CD4-positive, alpha-beta T cell (primary cell): ENCODE results near the gene MMP19. TPM values are rescaled to one million over a fixed set of nuclear protein-coding genes. Genes with fewer than 3 reads are reported as not detected.
"Not testable (repeated sequence)": the region's sequence is repeated elsewhere in the genome, so short reads cannot be mapped to it uniquely, and the experiment has no call there.

ENCODE experiments used
- ATAC-seq: fragments of 200-7000 bp; cut with Tn5 transposase; one replicate; pipeline ENCODE4 v1.10.0; 2022; ENCODE audit warnings: mild to moderate bottlenecking; ENCODE audit not compliant: poor library complexity
- CTCF ChIA-PET: fragments of 350-600 bp; sonication (Branson Sonifier 250); formaldehyde crosslinking; loops from one replicate; lab custom pipeline; 2021; ENCODE audit warnings: antibody characterized with exemption, inconsistent platforms; lab: Charles Lee
- POLR2A ChIA-PET: fragments of 350-600 bp; sonication (Branson Sonifier 250); formaldehyde crosslinking; loops from one replicate; lab custom pipeline; 2021; ENCODE audit warnings: antibody characterized with exemption, inconsistent platforms; lab: Charles Lee
- DNase-seq, 14 experiments: peaks; one replicate each; pipeline ENCODE4 v3.0.0-alpha.2; 2013 to 2020; ENCODE audit warnings: mixed read lengths in 2 of 14
- H3K27ac ChIP-seq, 2 donors: one replicate each; pipeline versions ENCODE4 v1.5.1 to v1.7.0; 2013; ENCODE audit warnings: low read length in 2 of 2, low read depth in 1 of 2, mild to moderate bottlenecking in 1 of 2
- H3K27me3 ChIP-seq, 2 experiments: 1 replicate in 1 of 2; 2 replicates in 1 of 2; pipeline versions ENCODE4 v1.6.1 to v1.7.0; 2013; ENCODE audit warnings: low read length in 2 of 2, control low read depth in 1 of 2, mild to moderate bottlenecking in 1 of 2, moderate library complexity in 1 of 2; ENCODE audit not compliant: insufficient read depth in 2 of 2, control insufficient read depth in 1 of 2
- H3K36me3 ChIP-seq: one replicate; pipeline ENCODE4 v1.6.1; 2013; ENCODE audit warnings: low read length, control low read depth; ENCODE audit not compliant: insufficient read depth
- H3K4me1 ChIP-seq: one replicate; pipeline ENCODE4 v1.6.1; 2013; ENCODE audit warnings: low read length, control low read depth; ENCODE audit not compliant: insufficient read depth
- H3K4me3 ChIP-seq: one replicate; pipeline ENCODE4 v1.5.1; 2013; ENCODE audit warnings: mild to moderate bottlenecking, low read length, moderate library complexity
- H3K9me3 ChIP-seq, 2 experiments: 1 replicate in 1 of 2; 2 replicates in 1 of 2; pipeline versions ENCODE4 v1.6.1 to v1.7.0; 2013; ENCODE audit warnings: low read length in 2 of 2, mild to moderate bottlenecking in 2 of 2, control low read depth in 1 of 2, moderate library complexity in 1 of 2; ENCODE audit not compliant: control insufficient read depth in 1 of 2, insufficient read depth in 1 of 2
- H3K27ac Mint-ChIP-seq: one replicate; pipeline ENCODE4 v1.8.0; 2020; ENCODE audit warnings: mixed read lengths
- H3K27me3 Mint-ChIP-seq: one replicate; pipeline ENCODE4 v1.8.0; 2021; ENCODE audit warnings: mixed read lengths
- H3K36me3 Mint-ChIP-seq: one replicate; pipeline ENCODE4 v1.8.0; 2021; ENCODE audit warnings: low read depth, mixed read lengths
- H3K4me1 Mint-ChIP-seq: one replicate; pipeline ENCODE4 v1.8.0; 2021; ENCODE audit warnings: low read depth, mixed read lengths
- H3K4me3 Mint-ChIP-seq: one replicate; pipeline ENCODE4 v1.8.0; 2020; ENCODE audit warnings: mild to moderate bottlenecking, mixed read lengths
- H3K9me3 Mint-ChIP-seq: one replicate; pipeline ENCODE4 v1.8.0; 2020; ENCODE audit warnings: mixed read lengths
- intact Hi-C, 2 experiments: fragments of 100-400 bp; cut with DNase I in 1 of 2; cut with micrococcal nuclease in 1 of 2; formaldehyde crosslinking; loops; one replicate each; pipeline versions ENCODE4 v1.15.1 to v1.9.0; 2023 to 2025; cut with DNase I, micrococcal nuclease
- total RNA-seq, 174 experiments: library from RNA in 2 of 174; stranded (reverse) in 2 of 174; gene quantifications; one replicate each; pipeline ENCODE4 v1.2.3 and lab custom pipeline; 2021 to 2026
- TF ChIP-seq, protein P1 (sequence below): fragments of 200-600 bp; IDR thresholded peaks from one replicate; pipeline ENCODE4 v1.8.0; 2022; ENCODE audit warnings: antibody characterized with exemption, mild to moderate bottlenecking

Gene MMP19
- total RNA-seq, 2 experiments from 2014 or later: not detected

DNA sequence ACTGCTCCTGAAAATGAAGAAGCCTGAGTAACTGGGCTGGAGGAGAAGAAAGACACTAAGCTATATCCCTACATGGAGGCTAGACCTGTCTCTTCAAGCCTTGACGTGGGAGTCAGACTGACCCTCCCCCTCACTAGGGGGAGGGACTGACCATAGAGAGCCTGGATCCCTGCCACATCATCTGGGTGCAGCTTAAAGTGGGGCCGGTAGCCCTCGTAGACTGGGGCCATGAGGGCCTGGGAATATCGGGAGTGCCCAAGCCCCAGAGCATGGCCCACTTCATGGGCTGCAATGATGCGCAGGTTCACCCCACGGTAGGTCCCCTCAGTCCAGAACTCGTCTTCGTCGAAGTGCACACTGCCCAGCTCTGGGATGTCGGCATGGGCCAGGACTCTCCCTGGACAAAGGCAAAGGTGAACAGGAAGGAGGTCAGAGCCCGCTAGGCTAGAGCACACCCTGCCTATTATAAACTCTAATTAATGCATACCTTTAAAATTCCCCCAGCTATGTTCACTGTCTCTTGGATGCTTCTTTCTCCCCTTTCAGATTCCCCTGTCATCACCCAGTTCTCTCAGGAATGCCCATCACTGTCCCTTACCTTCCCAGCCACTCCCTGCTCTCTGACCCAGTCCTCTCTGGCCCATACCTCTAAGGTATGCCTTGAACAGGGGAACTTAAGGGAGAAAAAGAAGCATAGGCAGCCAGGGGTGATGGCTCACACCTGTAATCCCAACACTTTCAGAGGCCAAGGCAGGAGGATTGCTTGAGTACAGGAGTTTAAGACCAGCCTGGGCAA is 3.2 kb downstream of the MMP19 start:
- no peak for ATAC-seq
- no peaks in the 10 kb centered on the region for H3K27me3 Mint-ChIP-seq
- CTCF ChIA-PET: no interaction called here
- Histone ChIP-seq H3K36me3 (no peaks in the 10 kb centered on the region), H3K27me3 (no peaks in the 10 kb centered on the region), H3K4me3 (no peak overlapping the region), H3K9me3 (no peaks in the 10 kb centered on the region), H3K27ac (no peak overlapping the region), H3K4me1 (peaks cover 3% of the 10 kb centered on the region)
- POLR2A ChIA-PET: no interaction called here
- TF ChIP-seq, protein P1, sequence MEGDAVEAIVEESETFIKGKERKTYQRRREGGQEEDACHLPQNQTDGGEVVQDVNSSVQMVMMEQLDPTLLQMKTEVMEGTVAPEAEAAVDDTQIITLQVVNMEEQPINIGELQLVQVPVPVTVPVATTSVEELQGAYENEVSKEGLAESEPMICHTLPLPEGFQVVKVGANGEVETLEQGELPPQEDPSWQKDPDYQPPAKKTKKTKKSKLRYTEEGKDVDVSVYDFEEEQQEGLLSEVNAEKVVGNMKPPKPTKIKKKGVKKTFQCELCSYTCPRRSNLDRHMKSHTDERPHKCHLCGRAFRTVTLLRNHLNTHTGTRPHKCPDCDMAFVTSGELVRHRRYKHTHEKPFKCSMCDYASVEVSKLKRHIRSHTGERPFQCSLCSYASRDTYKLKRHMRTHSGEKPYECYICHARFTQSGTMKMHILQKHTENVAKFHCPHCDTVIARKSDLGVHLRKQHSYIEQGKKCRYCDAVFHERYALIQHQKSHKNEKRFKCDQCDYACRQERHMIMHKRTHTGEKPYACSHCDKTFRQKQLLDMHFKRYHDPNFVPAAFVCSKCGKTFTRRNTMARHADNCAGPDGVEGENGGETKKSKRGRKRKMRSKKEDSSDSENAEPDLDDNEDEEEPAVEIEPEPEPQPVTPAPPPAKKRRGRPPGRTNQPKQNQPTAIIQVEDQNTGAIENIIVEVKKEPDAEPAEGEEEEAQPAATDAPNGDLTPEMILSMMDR: no peak
- no peaks in the 10 kb centered on the region for H3K9me3 Mint-ChIP-seq
- no peaks in the 10 kb centered on the region for H3K36me3 Mint-ChIP-seq
- no peak for DNase-seq
- no peak overlapping the region for H3K27ac Mint-ChIP-seq
- intact Hi-C loops: loop anchor here in 1 of 2 experiments (5.0 kb wide), 1 partner anchor 63 kb away; no protein-coding TSS in a partner anchor
- H3K4me1 Mint-ChIP-seq: peaks cover 14% of the 10 kb centered on the region
- H3K4me3 Mint-ChIP-seq: no peak overlapping the region

DNA sequence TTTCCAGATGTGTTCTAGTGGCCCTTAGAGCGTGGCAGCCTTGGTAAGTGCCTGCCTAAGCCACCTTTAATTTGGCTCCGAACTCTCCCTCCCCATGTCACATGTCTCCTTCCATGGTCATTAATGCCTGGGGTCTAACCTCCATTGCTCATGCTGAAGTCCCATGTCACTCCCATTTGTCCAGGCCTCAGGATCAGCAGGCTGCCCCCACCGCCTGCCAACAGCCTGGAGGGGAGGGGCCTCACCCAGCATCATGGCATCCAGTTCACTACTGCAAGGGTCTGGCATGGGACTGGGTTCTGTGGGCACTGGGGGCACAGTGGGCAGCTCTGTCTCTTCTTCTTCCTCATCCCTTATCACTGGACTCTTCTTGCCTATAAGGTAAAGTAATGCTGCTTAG is 4.4 kb downstream of the MMP19 start:
- intact Hi-C loops: loop anchor here in 1 of 2 experiments (5.0 kb wide), 1 partner anchor 64 kb away; no protein-coding TSS in a partner anchor
- Mint-ChIP-seq H3K9me3 (no peaks in the 10 kb centered on the region), H3K27ac (no peak overlapping the region), H3K27me3 (no peaks in the 10 kb centered on the region), H3K4me1 (peaks cover 14% of the 10 kb centered on the region), H3K4me3 (no peak overlapping the region), H3K36me3 (no peaks in the 10 kb centered on the region)
- H3K27me3 ChIP-seq: no peaks in the 10 kb centered on the region
- peaks cover 3% of the 10 kb centered on the region for H3K4me1 ChIP-seq
- H3K9me3 ChIP-seq: no peaks in the 10 kb centered on the region
- TF ChIP-seq, protein P1: no peak
- no peak overlapping the region for H3K4me3 ChIP-seq
- no peak overlapping the region for H3K27ac ChIP-seq
- CTCF ChIA-PET: no interaction called here
- no peaks in the 10 kb centered on the region for H3K36me3 ChIP-seq
- ATAC-seq: no peak
- POLR2A ChIA-PET: no interaction called here
- DNase-seq: no peak

- H3K4me1 ChIP-seq: peaks cover 18% of the 10 kb centered on the region
- ATAC-seq: not testable (repeated sequence)
These were observed 8.3 kb downstream of the MMP19 start for GRCh38 chr12:55834400-55834799.

More at GRCh38 chr12:55834400-55834799, 8.3 kb downstream of the MMP19 start:
- ChIA-PET POLR2A (interaction anchor here (0.6 to 1.3 kb wide), 3 partner anchors 99 to 139 kb away, joined by 3 to 4 read pairs (median 3); partner anchors contain the start of gene RAB5B), CTCF (interaction anchor here (0.7 kb wide), 1 partner anchor 101 kb away, joined by 3 read pairs; no protein-coding TSS in a partner anchor)
- H3K4me1 Mint-ChIP-seq: peaks cover 40% of the 10 kb centered on the region
- H3K9me3 Mint-ChIP-seq, DNase-seq, H3K27ac Mint-ChIP-seq, H3K4me3 ChIP-seq, H3K36me3 ChIP-seq, H3K9me3 ChIP-seq, H3K27me3 ChIP-seq, intact Hi-C loops, H3K27me3 Mint-ChIP-seq, H3K4me3 Mint-ChIP-seq, H3K27ac ChIP-seq: not testable (repeated sequence)
- peaks cover 15% of the 10 kb centered on the region for H3K36me3 Mint-ChIP-seq
